H9 (cell line): Measurements from ENCODE around the gene KISS1. TPM values are rescaled to one million over a fixed set of nuclear protein-coding genes. Genes with fewer than 3 reads are reported as not detected.

Experiments used
- DNase-seq: peaks from one replicate; pipeline ENCODE4 v3.0.0-alpha.2; 2017
- H2AFZ ChIP-seq: one replicate; pipeline ENCODE4 v1.6.1; 2013; ENCODE audit warnings: mild to moderate bottlenecking, low read length, control low read depth, moderate library complexity
- H2AK5ac ChIP-seq: 2 replicates; pipeline ENCODE4 v1.6.1; 2013; ENCODE audit warnings: low read length, control low read depth, mixed read lengths; ENCODE audit not compliant: insufficient read length
- H2BK120ac ChIP-seq: one replicate; pipeline ENCODE4 v1.6.1; 2013; ENCODE audit warnings: low read depth, mild to moderate bottlenecking, low read length, control low read depth, inconsistent platforms; ENCODE audit not compliant: poor library complexity, severe bottlenecking
- H2BK12ac ChIP-seq: 2 replicates; pipeline ENCODE4 v1.6.1; 2013; ENCODE audit warnings: low read length, control low read depth, mixed read lengths, low read depth; ENCODE audit not compliant: insufficient read length
- H2BK15ac ChIP-seq: 2 replicates; pipeline ENCODE4 v1.6.1; 2013; ENCODE audit warnings: low read depth, low read length, control low read depth
- H2BK20ac ChIP-seq: one replicate; pipeline ENCODE4 v1.6.1; 2013; ENCODE audit warnings: low read depth, mild to moderate bottlenecking, low read length, control low read depth, inconsistent platforms; ENCODE audit not compliant: poor library complexity, severe bottlenecking
- H2BK5ac ChIP-seq: 2 replicates; pipeline ENCODE4 v1.6.1; 2013; ENCODE audit warnings: low read length, control low read depth, mixed read lengths; ENCODE audit not compliant: insufficient read length
- H3K14ac ChIP-seq: 2 replicates; pipeline ENCODE4 v1.6.1; 2013; ENCODE audit warnings: low read length, control low read depth; ENCODE audit not compliant: insufficient read depth
- H3K18ac ChIP-seq: 2 replicates; pipeline ENCODE4 v1.6.1; 2013; ENCODE audit warnings: low read depth, mild to moderate bottlenecking, mixed read lengths, low read length, control low read depth; ENCODE audit not compliant: insufficient read length
- H3K23ac ChIP-seq: 2 replicates; pipeline ENCODE4 v1.6.1; 2013; ENCODE audit warnings: low read length, control low read depth, mixed read lengths, low read depth; ENCODE audit not compliant: insufficient read length
- H3K23me2 ChIP-seq: 2 replicates; pipeline ENCODE4 v1.6.1; 2013; ENCODE audit warnings: low read depth, mild to moderate bottlenecking, mixed read lengths, low read length, control low read depth; ENCODE audit not compliant: insufficient read length, poor library complexity, severe bottlenecking
- H3K27ac ChIP-seq: 2 replicates; pipeline ENCODE4 v1.5.1; 2013; ENCODE audit warnings: low read length, control low read depth, mixed read lengths, low read depth; ENCODE audit not compliant: insufficient read length
- H3K27me3 ChIP-seq: 2 replicates; pipeline ENCODE4 v1.6.1; 2013; ENCODE audit warnings: low read length, control low read depth, inconsistent platforms; ENCODE audit not compliant: insufficient read depth
- H3K4ac ChIP-seq: 2 replicates; pipeline ENCODE4 v1.6.1; 2013; ENCODE audit warnings: low read depth, mild to moderate bottlenecking, control low read depth, inconsistent platforms, low read length, moderate library complexity
- H3K4me1 ChIP-seq: 2 replicates; pipeline ENCODE4 v1.6.1; 2013; ENCODE audit warnings: low read length, control low read depth, inconsistent platforms; ENCODE audit not compliant: insufficient read depth
- H3K4me2 ChIP-seq: 2 replicates; pipeline ENCODE4 v1.6.1; 2013; ENCODE audit warnings: low read length, control low read depth, mixed read lengths; ENCODE audit not compliant: insufficient read length, insufficient read depth
- H3K56ac ChIP-seq: 2 replicates; pipeline ENCODE4 v1.6.1; 2013; ENCODE audit warnings: low read depth, mild to moderate bottlenecking, mixed read lengths, low read length, control low read depth; ENCODE audit not compliant: insufficient read length
- H3K79me1 ChIP-seq: 2 replicates; pipeline ENCODE4 v1.6.1; 2013; ENCODE audit warnings: low read depth, mild to moderate bottlenecking, moderate library complexity, low read length, control low read depth, inconsistent platforms; ENCODE audit not compliant: insufficient read depth, poor library complexity, severe bottlenecking
- H3K79me2 ChIP-seq: 2 replicates; pipeline ENCODE4 v1.6.1; 2013; ENCODE audit warnings: low read length, control low read depth, inconsistent platforms; ENCODE audit not compliant: insufficient read depth
- H3K9ac ChIP-seq: 2 replicates; pipeline ENCODE4 v1.6.1; 2013; ENCODE audit warnings: low read length, control low read depth, mixed read lengths; ENCODE audit not compliant: insufficient read length; ENCODE audit errors: extremely low read depth
- H3K9me3 ChIP-seq: one replicate; pipeline ENCODE4 v1.6.1; 2013; ENCODE audit warnings: low read depth, low read length, inconsistent platforms; ENCODE audit not compliant: control insufficient read depth
- H3T11ph ChIP-seq: one replicate; pipeline ENCODE4 v1.6.1; 2013; ENCODE audit warnings: mild to moderate bottlenecking, low read length, control low read depth, inconsistent platforms
- H4K20me1 ChIP-seq: one replicate; pipeline ENCODE4 v1.6.1; 2013; ENCODE audit not compliant: control insufficient read depth, insufficient read length, insufficient read depth
- H4K5ac ChIP-seq: 2 replicates; pipeline ENCODE4 v1.6.1; 2013; ENCODE audit warnings: low read depth, mild to moderate bottlenecking, mixed read lengths, low read length, control low read depth; ENCODE audit not compliant: insufficient read length
- H4K8ac ChIP-seq: replicated peaks from 2 replicates; pipeline ENCODE4 v1.6.1; 2013; ENCODE audit warnings: low read length, control low read depth, mixed read lengths, low read depth; ENCODE audit not compliant: insufficient read length
- H4K91ac ChIP-seq: 2 replicates; pipeline ENCODE4 v1.6.1; 2013; ENCODE audit warnings: low read depth, mild to moderate bottlenecking, moderate library complexity, mixed read lengths, low read length, control low read depth; ENCODE audit not compliant: insufficient read length
- H3K27ac Mint-ChIP-seq, 3 experiments: 2 replicates in 2 of 3; 3 replicates in 1 of 3; pipeline ENCODE4 v1.8.0; 2020 to 2021; ENCODE audit warnings: mixed read lengths in 3 of 3, mild to moderate bottlenecking in 1 of 3, moderate library complexity in 1 of 3
- H3K27me3 Mint-ChIP-seq: 2 replicates; pipeline ENCODE4 v1.8.0; 2021; ENCODE audit warnings: low read depth, mild to moderate bottlenecking, moderate library complexity, mixed read lengths
- H3K36me3 Mint-ChIP-seq, 3 experiments: 2 replicates in 2 of 3; 3 replicates in 1 of 3; pipeline ENCODE4 v1.8.0; 2020 to 2021; ENCODE audit warnings: low read depth in 3 of 3, mixed read lengths in 3 of 3; ENCODE audit not compliant: insufficient read depth in 1 of 3
- H3K4me1 Mint-ChIP-seq, 2 experiments: 2 replicates each; pipeline ENCODE4 v1.8.0; 2020; ENCODE audit warnings: mixed read lengths in 2 of 2
- H3K4me3 Mint-ChIP-seq, 2 experiments: 2 replicates in 1 of 2; 3 replicates in 1 of 2; pipeline ENCODE4 v1.8.0; 2020 to 2021; ENCODE audit warnings: mild to moderate bottlenecking in 2 of 2, mixed read lengths in 2 of 2, moderate library complexity in 1 of 2
- H3K9me3 Mint-ChIP-seq, 2 experiments: 2 replicates in 1 of 2; 3 replicates in 1 of 2; pipeline ENCODE4 v1.8.0; 2020; ENCODE audit warnings: mild to moderate bottlenecking in 2 of 2, mixed read lengths in 2 of 2, moderate library complexity in 1 of 2
- WGBS: extraction: QIAGEN DNeasy Blood & Tissue Kit; methylation state at CpG from one replicate; pipeline ENCODE4 v1.1.7; 2013; ENCODE audit warnings: missing lambda C conversion rate, low lambda C conversion rate, mixed read lengths; ENCODE audit not compliant: insufficient read length; ENCODE audit errors: extremely low coverage; 5-methylcytosine and 5-hydroxymethylcytosine counted together
- total RNA-seq: library from RNA; stranded (reverse); gene quantifications from 2 replicates; pipeline ENCODE4 v1.2.1, GENCODE V29; 2021
- TF ChIP-seq, protein P1 (sequence below): fragments of 200-600 bp; sonication (generic); conservative IDR thresholded peaks from 3 replicates; pipeline ENCODE4 v1.8.0; 2021; ENCODE audit warnings: antibody characterized with exemption, mild to moderate bottlenecking

KISS1 gene
- total RNA-seq, 1 experiment from 2014 or later = 0.68 TPM

DNA sequence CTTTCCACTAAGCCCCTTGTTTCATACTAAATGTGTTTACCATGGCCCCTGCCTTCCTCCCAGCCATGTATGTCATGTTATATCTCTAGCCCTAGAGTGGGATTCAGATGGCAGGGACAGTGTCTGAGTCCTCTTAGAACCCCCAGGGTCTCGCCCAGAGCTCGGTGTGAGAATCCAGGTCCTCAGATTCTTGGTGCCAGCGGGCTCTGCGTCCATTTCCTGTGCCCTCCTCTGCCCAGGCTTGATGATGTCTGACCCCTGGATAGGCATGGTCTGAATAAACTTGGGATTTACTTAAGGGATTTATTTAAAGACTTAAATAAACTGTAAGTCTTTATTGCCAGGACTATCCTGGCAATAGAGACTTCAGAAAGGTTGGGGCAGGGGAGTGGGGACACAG lies 6.2 kb upstream of the KISS1 start:
- H3T11ph ChIP-seq = no peak overlapping the region
- no peak overlapping the region for H3K27ac ChIP-seq
- Mint-ChIP-seq H3K27me3 (no peaks in the 10 kb centered on the region; the same call in none of the 2 replicates), H3K4me1 (peaks cover 28 to 29% of the 10 kb centered on the region in 2 experiments), H3K36me3 (no peaks in the 10 kb centered on the region), H3K9me3 (no peaks in the 10 kb centered on the region), H3K27ac (no peak overlapping the region), H3K4me3 (no peak overlapping the region)
- no CpG with 5 or more reads among the region's 4 CpGs for WGBS
- no peak overlapping the region for H4K5ac ChIP-seq
- no peaks in the 10 kb centered on the region for H3K79me1 ChIP-seq
- no peak overlapping the region for H3K18ac ChIP-seq
- no peak overlapping the region for H2BK12ac ChIP-seq
- no peak overlapping the region for H2BK15ac ChIP-seq
- no peak overlapping the region for H2AFZ ChIP-seq
- no peaks in the 10 kb centered on the region for H3K27me3 ChIP-seq
- no peaks in the 10 kb centered on the region for H3K79me2 ChIP-seq
- no peak for DNase-seq
- no peak overlapping the region for H2AK5ac ChIP-seq
- H2BK5ac ChIP-seq = no peak overlapping the region
- H3K56ac ChIP-seq = no peak overlapping the region
- TF ChIP-seq, protein P1, sequence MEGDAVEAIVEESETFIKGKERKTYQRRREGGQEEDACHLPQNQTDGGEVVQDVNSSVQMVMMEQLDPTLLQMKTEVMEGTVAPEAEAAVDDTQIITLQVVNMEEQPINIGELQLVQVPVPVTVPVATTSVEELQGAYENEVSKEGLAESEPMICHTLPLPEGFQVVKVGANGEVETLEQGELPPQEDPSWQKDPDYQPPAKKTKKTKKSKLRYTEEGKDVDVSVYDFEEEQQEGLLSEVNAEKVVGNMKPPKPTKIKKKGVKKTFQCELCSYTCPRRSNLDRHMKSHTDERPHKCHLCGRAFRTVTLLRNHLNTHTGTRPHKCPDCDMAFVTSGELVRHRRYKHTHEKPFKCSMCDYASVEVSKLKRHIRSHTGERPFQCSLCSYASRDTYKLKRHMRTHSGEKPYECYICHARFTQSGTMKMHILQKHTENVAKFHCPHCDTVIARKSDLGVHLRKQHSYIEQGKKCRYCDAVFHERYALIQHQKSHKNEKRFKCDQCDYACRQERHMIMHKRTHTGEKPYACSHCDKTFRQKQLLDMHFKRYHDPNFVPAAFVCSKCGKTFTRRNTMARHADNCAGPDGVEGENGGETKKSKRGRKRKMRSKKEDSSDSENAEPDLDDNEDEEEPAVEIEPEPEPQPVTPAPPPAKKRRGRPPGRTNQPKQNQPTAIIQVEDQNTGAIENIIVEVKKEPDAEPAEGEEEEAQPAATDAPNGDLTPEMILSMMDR = no peak
- H3K9me3 ChIP-seq = no peaks in the 10 kb centered on the region
- H3K23ac ChIP-seq = no peak overlapping the region
- H3K4me1 ChIP-seq = no peaks in the 10 kb centered on the region; the same call in 1 of the 2 replicates
- no peak overlapping the region for H3K4ac ChIP-seq
- H4K20me1 ChIP-seq = no peaks in the 10 kb centered on the region
- no peak overlapping the region for H2BK20ac ChIP-seq
- no peak overlapping the region for H3K14ac ChIP-seq
- H2BK120ac ChIP-seq = no peak overlapping the region
- H3K4me2 ChIP-seq = no peak overlapping the region
- peak overlapping the region; percentile 23 for H3K9ac ChIP-seq
- no peaks in the 10 kb centered on the region for H3K23me2 ChIP-seq
- H4K91ac ChIP-seq = no peak overlapping the region
- H4K8ac ChIP-seq = no peak overlapping the region
